Panc1 (cell line): ENCODE results near the gene CCDC89. TPM values are rescaled to one million over a fixed set of nuclear protein-coding genes. Genes with fewer than 3 reads are reported as not detected.
A peak's percentile ranks its signal among the peaks of the same experiment; 100 is the strongest.

ENCODE experiments used
- ATAC-seq: fragments of 200-7000 bp; cut with Tn5 transposase; 2 replicates; pipeline ENCODE4 v1.9.1; 2020; ENCODE audit warnings: mild to moderate bottlenecking, moderate library complexity
- BruUV-seq: library from RNA; stranded (reverse); fragments of 400-500 nt; replicated peaks from 2 replicates; lab custom pipeline; 2021; lab: Mats Ljungman, UMichigan
- CTCF ChIA-PET: fragments of 300-600 bp; sonication (Branson Sonifier 250); formaldehyde crosslinking; loops from one replicate; lab custom pipeline; 2022; ENCODE audit warnings: antibody characterized with exemption; lab: Charles Lee
- POLR2A ChIA-PET: fragments of 300-600 bp; sonication (Branson Sonifier 250); formaldehyde crosslinking; loops from one replicate; lab custom pipeline; 2022; ENCODE audit warnings: antibody characterized with exemption; lab: Charles Lee
- DNase-seq: peaks from one replicate; pipeline ENCODE4 v3.0.0-alpha.2; 2010; ENCODE audit warnings: low read depth, low spot score
- H3K27ac ChIP-seq: 2 replicates; pipeline ENCODE4 v1.5.1; 2011; ENCODE audit warnings: mild to moderate bottlenecking, low read length, inconsistent platforms
- H3K27me3 ChIP-seq: fragments of 200-500 bp; sonication (Bioruptor generic); 2 replicates; pipeline ENCODE4 v1.6.0; 2014; ENCODE audit warnings: low read length, inconsistent platforms; ENCODE audit not compliant: control insufficient read depth, insufficient read depth
- H3K36me3 ChIP-seq: fragments of 200-500 bp; sonication (Bioruptor generic); 2 replicates; pipeline ENCODE4 v1.5.1; 2014; ENCODE audit warnings: inconsistent platforms, mild to moderate bottlenecking, low read length, moderate library complexity; ENCODE audit not compliant: control insufficient read depth, insufficient read depth
- H3K4me1 ChIP-seq: 2 replicates; pipeline ENCODE4 v1.5.1; 2011; ENCODE audit warnings: inconsistent platforms, mild to moderate bottlenecking, low read length, moderate library complexity; ENCODE audit not compliant: control insufficient read depth, insufficient read depth
- H3K4me3 ChIP-seq, 2 experiments: 2 replicates each; pipeline ENCODE4 v1.5.1; 2011 to 2012; ENCODE audit warnings: low read depth in 2 of 2, low read length in 2 of 2, mild to moderate bottlenecking in 2 of 2, inconsistent platforms in 1 of 2, moderate library complexity in 1 of 2
- H3K9me3 ChIP-seq: fragments of 200-500 bp; sonication (Bioruptor generic); 2 replicates; pipeline ENCODE4 v1.5.1; 2014; ENCODE audit warnings: low read depth, mild to moderate bottlenecking, inconsistent platforms, low read length, moderate library complexity; ENCODE audit not compliant: control insufficient read depth, insufficient read depth
- POLR2AphosphoS5 ChIP-seq: IDR thresholded peaks from 2 replicates; pipeline ENCODE4 v1.6.1; 2012; ENCODE audit warnings: mild to moderate bottlenecking, low read depth, low read length, moderate library complexity
- SIN3A ChIP-seq: IDR thresholded peaks from 2 replicates; pipeline ENCODE4 v1.6.1; 2012; ENCODE audit warnings: low read depth, mild to moderate bottlenecking, low read length, moderate library complexity, borderline replicate concordance; ENCODE audit not compliant: insufficient read depth
- TCF7L2 ChIP-seq: IDR thresholded peaks from 2 replicates; pipeline ENCODE4 v1.6.1; 2011; ENCODE audit warnings: mild to moderate bottlenecking, low read depth, low read length, inconsistent platforms
- in situ Hi-C: cut with HindIII; loops from 2 replicates; pipeline ENCODE4 v1.10.0; 2016; ENCODE audit warnings: low sequenced_read_pairs, low pct_unique_long_range_greater_than_20kb
- intact Hi-C: fragments of 100-400 bp; cut with micrococcal nuclease; formaldehyde crosslinking; loops from one replicate; pipeline ENCODE4 v1.10.0; 2022; ENCODE audit not compliant: unreplicated experiment
- total RNA-seq: library from RNA; stranded (reverse); gene quantifications from one replicate; pipeline ENCODE4 v1.2.1, GENCODE V29; 2021; ENCODE audit not compliant: unreplicated experiment
- TF ChIP-seq, protein P1 (sequence below): fragments of 450-650 bp; IDR thresholded peaks from 2 replicates; pipeline ENCODE4 v1.5.1; 2017; ENCODE audit warnings: mild to moderate bottlenecking
- TF ChIP-seq, protein P2 (sequence below), 2 experiments: IDR thresholded peaks; 2 replicates each; pipeline ENCODE4 v1.6.1; 2011 to 2012; ENCODE audit warnings: low read depth in 2 of 2, control low read depth in 1 of 2, low read length in 1 of 2, mild to moderate bottlenecking in 1 of 2, moderate library complexity in 1 of 2; ENCODE audit not compliant: insufficient read depth in 1 of 2

The CCDC89 gene
- total RNA-seq, 1 experiment from 2014 or later: 1.7 TPM

GRCh38 chr11:85721191-85721590 lies 35.2 kb upstream of the CCDC89 start:
- Histone ChIP-seq H3K27me3 (no peaks in the 10 kb centered on the region), H3K4me3 (no peak overlapping the region), H3K27ac (peak overlapping the region; percentile 98), H3K36me3 (0 out of 2 replicates have a peak, but pooled peaks cover 2% of the 10 kb centered on the region), H3K4me1 (peaks cover 54% of the 10 kb centered on the region), H3K9me3 (no peaks in the 10 kb centered on the region)
- intact Hi-C loops: no loop called here
- no peak for ATAC-seq
- ChIA-PET POLR2A (no interaction called here), CTCF (no interaction called here)
- TF ChIP-seq, protein P1, sequence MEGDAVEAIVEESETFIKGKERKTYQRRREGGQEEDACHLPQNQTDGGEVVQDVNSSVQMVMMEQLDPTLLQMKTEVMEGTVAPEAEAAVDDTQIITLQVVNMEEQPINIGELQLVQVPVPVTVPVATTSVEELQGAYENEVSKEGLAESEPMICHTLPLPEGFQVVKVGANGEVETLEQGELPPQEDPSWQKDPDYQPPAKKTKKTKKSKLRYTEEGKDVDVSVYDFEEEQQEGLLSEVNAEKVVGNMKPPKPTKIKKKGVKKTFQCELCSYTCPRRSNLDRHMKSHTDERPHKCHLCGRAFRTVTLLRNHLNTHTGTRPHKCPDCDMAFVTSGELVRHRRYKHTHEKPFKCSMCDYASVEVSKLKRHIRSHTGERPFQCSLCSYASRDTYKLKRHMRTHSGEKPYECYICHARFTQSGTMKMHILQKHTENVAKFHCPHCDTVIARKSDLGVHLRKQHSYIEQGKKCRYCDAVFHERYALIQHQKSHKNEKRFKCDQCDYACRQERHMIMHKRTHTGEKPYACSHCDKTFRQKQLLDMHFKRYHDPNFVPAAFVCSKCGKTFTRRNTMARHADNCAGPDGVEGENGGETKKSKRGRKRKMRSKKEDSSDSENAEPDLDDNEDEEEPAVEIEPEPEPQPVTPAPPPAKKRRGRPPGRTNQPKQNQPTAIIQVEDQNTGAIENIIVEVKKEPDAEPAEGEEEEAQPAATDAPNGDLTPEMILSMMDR: no peak
- no peak for TF ChIP-seq POLR2AphosphoS5
- no peak for TF ChIP-seq TCF7L2
- TF ChIP-seq SIN3A: no peak
- TF ChIP-seq, protein P2, sequence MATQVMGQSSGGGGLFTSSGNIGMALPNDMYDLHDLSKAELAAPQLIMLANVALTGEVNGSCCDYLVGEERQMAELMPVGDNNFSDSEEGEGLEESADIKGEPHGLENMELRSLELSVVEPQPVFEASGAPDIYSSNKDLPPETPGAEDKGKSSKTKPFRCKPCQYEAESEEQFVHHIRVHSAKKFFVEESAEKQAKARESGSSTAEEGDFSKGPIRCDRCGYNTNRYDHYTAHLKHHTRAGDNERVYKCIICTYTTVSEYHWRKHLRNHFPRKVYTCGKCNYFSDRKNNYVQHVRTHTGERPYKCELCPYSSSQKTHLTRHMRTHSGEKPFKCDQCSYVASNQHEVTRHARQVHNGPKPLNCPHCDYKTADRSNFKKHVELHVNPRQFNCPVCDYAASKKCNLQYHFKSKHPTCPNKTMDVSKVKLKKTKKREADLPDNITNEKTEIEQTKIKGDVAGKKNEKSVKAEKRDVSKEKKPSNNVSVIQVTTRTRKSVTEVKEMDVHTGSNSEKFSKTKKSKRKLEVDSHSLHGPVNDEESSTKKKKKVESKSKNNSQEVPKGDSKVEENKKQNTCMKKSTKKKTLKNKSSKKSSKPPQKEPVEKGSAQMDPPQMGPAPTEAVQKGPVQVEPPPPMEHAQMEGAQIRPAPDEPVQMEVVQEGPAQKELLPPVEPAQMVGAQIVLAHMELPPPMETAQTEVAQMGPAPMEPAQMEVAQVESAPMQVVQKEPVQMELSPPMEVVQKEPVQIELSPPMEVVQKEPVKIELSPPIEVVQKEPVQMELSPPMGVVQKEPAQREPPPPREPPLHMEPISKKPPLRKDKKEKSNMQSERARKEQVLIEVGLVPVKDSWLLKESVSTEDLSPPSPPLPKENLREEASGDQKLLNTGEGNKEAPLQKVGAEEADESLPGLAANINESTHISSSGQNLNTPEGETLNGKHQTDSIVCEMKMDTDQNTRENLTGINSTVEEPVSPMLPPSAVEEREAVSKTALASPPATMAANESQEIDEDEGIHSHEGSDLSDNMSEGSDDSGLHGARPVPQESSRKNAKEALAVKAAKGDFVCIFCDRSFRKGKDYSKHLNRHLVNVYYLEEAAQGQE (IDR thresholded peaks at IDR 0.05; ENCODE audit: insufficient read depth in 1 of 2, low read depth in 2 of 2, low read length in 1 of 2): no peak
- in situ Hi-C loops: no loop called here
- no peak for DNase-seq
- BruUV-seq: no TSS peak

- intact Hi-C loops: loop anchor here (5.0 kb wide), 1 partner anchor 108 kb away; no protein-coding TSS in a partner anchor
- TSS peak; percentile 80 for BruUV-seq
- ATAC-seq: peak; percentile 95
- CTCF ChIA-PET: interaction anchor here (0.5 kb wide), 1 partner anchor 349 kb away, joined by 7 read pairs; no protein-coding TSS in a partner anchor
- Histone ChIP-seq H3K36me3 (0 out of 2 replicates have a peak, but pooled peaks cover 2% of the 10 kb centered on the region), H3K9me3 (no peaks in the 10 kb centered on the region), H3K4me3 (peak overlapping the region; percentile 41 to 56), H3K4me1 (peaks cover 53% of the 10 kb centered on the region), H3K27me3 (no peaks in the 10 kb centered on the region), H3K27ac (peak overlapping the region; percentile 98)
- peak; percentile 98 for DNase-seq
- in situ Hi-C loops: no loop called here
- TF ChIP-seq POLR2AphosphoS5 (peak; percentile 89), SIN3A (peak; percentile 82), TCF7L2 (peak; percentile 37; the same call in 1 of the 2 replicates)
- TF ChIP-seq, protein P1: no peak
- TF ChIP-seq, protein P2 (IDR thresholded peaks at IDR 0.05; ENCODE audit: insufficient read depth in 1 of 2, low read depth in 2 of 2, low read length in 1 of 2): no peak
- POLR2A ChIA-PET: interaction anchor here (0.6 kb wide), 1 partner anchor 79 kb away, joined by 3 read pairs; no protein-coding TSS in a partner anchor
Measured at GRCh38 chr11:85718991-85719807, 33.2 kb upstream of the CCDC89 start.
